Immature natural killer cell (primary cell): ENCODE data around the gene NRROS. TPM values are rescaled to one million over a fixed set of nuclear protein-coding genes. Genes with fewer than 3 reads are reported as not detected.

Experiments used
- DNase-seq, 3 donors: peaks; one replicate each; pipeline ENCODE4 v3.0.0; 2022; ENCODE audit warnings: mixed read lengths in 1 of 3
- H3K27ac Mint-ChIP-seq, 6 donors: one replicate each; pipeline ENCODE4 v1.8.0; 2020; ENCODE audit warnings: mixed read lengths in 6 of 6, mild to moderate bottlenecking in 5 of 6, inconsistent platforms in 4 of 6, moderate library complexity in 3 of 6
- H3K27me3 Mint-ChIP-seq, 3 donors: one replicate each; pipeline ENCODE4 v1.8.0; 2020 to 2021; ENCODE audit warnings: low read depth in 3 of 3, mild to moderate bottlenecking in 3 of 3, mixed read lengths in 3 of 3, moderate library complexity in 3 of 3, inconsistent platforms in 1 of 3
- H3K36me3 Mint-ChIP-seq, 3 donors: one replicate each; pipeline ENCODE4 v1.8.0; 2020; ENCODE audit warnings: mixed read lengths in 3 of 3, inconsistent platforms in 2 of 3, mild to moderate bottlenecking in 2 of 3
- H3K4me1 Mint-ChIP-seq, 2 donors: one replicate each; pipeline ENCODE4 v1.8.0; 2020; ENCODE audit warnings: inconsistent platforms in 2 of 2, mild to moderate bottlenecking in 2 of 2, mixed read lengths in 2 of 2, moderate library complexity in 1 of 2
- H3K4me3 Mint-ChIP-seq, 5 donors: one replicate each; pipeline ENCODE4 v1.8.0; 2020; ENCODE audit warnings: mild to moderate bottlenecking in 5 of 5, mixed read lengths in 5 of 5, inconsistent platforms in 3 of 5, moderate library complexity in 3 of 5
- H3K9me3 Mint-ChIP-seq, 6 donors: one replicate each; pipeline ENCODE4 v1.8.0; 2020; ENCODE audit warnings: mild to moderate bottlenecking in 6 of 6, mixed read lengths in 6 of 6, inconsistent platforms in 4 of 6, moderate library complexity in 3 of 6
- polyA plus RNA-seq, 3 donors: library from polyadenylated mRNA; unstranded; fragments of 300-500 nt; fragmentation: Illumina TruSeq; gene quantifications; one replicate each; pipeline ENCODE4 v1.2.3, GENCODE V29; 2021

NRROS gene
- polyA plus RNA-seq, 3 donors from 2014 or later: 6.3 to 14.1 (median 8.0) TPM

GRCh38 chr3:196689941-196690660 lies 50.6 kb downstream of the NRROS start:
- Mint-ChIP-seq H3K36me3 (peaks cover 0 to 7% (median 0%) of the 10 kb centered on the region in 3 donors), H3K9me3 (no peaks in the 10 kb centered on the region), H3K4me1 (peaks cover 12 to 21% of the 10 kb centered on the region in 2 donors), H3K27me3 (peaks cover 3 to 7% (median 4%) of the 10 kb centered on the region in 3 donors), H3K4me3 (no peak overlapping the region), H3K27ac (no peak overlapping the region)
- no peak for DNase-seq

GRCh38 chr3:196691386-196691785 lies 51.9 kb downstream of the NRROS start:
- no peak for DNase-seq
- H3K4me3 Mint-ChIP-seq: no peak overlapping the region
- no peaks in the 10 kb centered on the region for H3K9me3 Mint-ChIP-seq
- H3K27me3 Mint-ChIP-seq: peaks cover 11 to 20% (median 13%) of the 10 kb centered on the region in 3 donors
- peaks cover 13 to 20% of the 10 kb centered on the region in 2 donors for H3K4me1 Mint-ChIP-seq
- H3K36me3 Mint-ChIP-seq: peaks cover 0 to 7% (median 0%) of the 10 kb centered on the region in 3 donors
- no peak overlapping the region for H3K27ac Mint-ChIP-seq

DNA sequence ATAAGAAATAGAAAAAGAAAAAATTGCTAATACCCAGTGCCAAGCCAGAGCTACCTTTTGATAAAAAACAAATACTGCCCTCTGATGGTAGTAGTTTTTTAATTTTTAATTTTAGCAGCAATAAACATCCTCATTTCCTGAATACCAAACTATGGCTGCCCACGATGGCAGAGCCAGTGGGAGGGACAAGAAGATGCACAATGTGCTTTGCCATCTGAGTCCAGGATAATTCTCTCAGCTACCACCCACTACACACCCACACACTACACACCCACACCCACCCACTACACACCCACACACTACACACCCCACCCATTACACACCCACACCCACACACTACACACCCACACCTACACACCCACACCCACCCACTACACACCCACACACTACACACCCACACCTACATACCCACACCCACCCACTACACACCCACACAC lies 54.7 kb downstream of the NRROS start:
- Mint-ChIP-seq H3K9me3 (no peaks in the 10 kb centered on the region), H3K36me3 (no peaks in the 10 kb centered on the region), H3K4me3 (no peak overlapping the region), H3K27me3 (peaks cover 11 to 18% (median 15%) of the 10 kb centered on the region in 3 donors), H3K27ac (peak overlapping the region in 2 of 6 donors; percentile 29 to 49), H3K4me1 (peaks cover 6 to 17% of the 10 kb centered on the region in 2 donors)
- peak; percentile 53 to 60 (median 58) for DNase-seq

DNA sequence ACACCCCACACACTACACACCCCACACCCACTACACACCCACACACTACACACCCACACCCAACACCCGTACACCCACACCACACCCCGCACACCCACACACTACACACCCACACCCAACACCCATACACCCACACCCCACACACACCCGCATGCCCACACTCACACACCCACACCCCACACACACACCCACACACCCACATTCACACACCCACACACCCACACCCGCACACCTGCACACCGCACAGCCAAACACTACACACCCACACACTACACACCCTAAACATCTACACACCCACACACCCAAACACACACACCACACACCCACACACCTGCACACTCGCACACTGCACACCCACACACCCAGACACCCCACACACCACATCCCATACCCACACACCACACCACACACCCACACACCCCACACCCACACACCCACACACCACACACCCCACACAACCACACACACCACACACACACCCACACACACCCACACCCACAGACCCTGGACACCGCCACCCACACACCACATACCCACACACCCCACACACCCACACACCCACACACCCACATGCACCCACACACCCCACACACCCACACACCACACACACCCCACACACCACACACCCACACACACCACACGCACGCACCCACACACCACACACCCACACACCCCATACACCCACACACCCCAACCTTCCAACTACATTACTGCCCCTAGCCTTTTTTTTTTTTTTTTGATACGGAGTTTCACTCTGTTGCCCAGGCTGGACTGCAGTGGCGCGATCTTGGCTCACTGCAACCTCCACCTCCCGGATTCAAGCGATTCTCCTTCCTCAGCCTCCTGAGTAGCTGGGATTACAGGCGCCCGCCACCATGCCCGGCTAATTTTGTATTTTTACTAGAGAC lies 55.7 kb downstream of the NRROS start:
- Mint-ChIP-seq H3K36me3 (no peaks in the 10 kb centered on the region), H3K4me3 (peak overlapping the region in 2 of 5 donors; percentile 18 to 20), H3K9me3 (no peaks in the 10 kb centered on the region), H3K27me3 (peaks cover 10 to 18% (median 15%) of the 10 kb centered on the region in 3 donors), H3K27ac (peak overlapping the region; percentile 40 to 83 (median 76)), H3K4me1 (peaks cover 6 to 17% of the 10 kb centered on the region in 2 donors)
- DNase-seq: peak; percentile 54 to 62 (median 57)

- no peaks in the 10 kb centered on the region for H3K9me3 Mint-ChIP-seq
Measured at GRCh38 chr3:196695849-196696226, 56.3 kb downstream of the NRROS start.

GRCh38 chr3:196697270-196697669 lies 57.8 kb downstream of the NRROS start:
- Mint-ChIP-seq H3K27ac (no peak overlapping the region), H3K36me3 (no peaks in the 10 kb centered on the region), H3K27me3 (peaks cover 8 to 18% (median 15%) of the 10 kb centered on the region in 3 donors), H3K9me3 (no peaks in the 10 kb centered on the region), H3K4me3 (no peak overlapping the region), H3K4me1 (peaks cover 6 to 17% of the 10 kb centered on the region in 2 donors)
- DNase-seq: no peak

More at GRCh38 chr3:196695849-196696226, 56.3 kb downstream of the NRROS start:
- peak overlapping the region in 5 of 6 donors; percentile 49 to 83 (median 76) for H3K27ac Mint-ChIP-seq
- H3K4me1 Mint-ChIP-seq: peaks cover 6 to 17% of the 10 kb centered on the region in 2 donors
- H3K36me3 Mint-ChIP-seq: no peaks in the 10 kb centered on the region
- no peak for DNase-seq
- H3K27me3 Mint-ChIP-seq: peaks cover 8 to 18% (median 15%) of the 10 kb centered on the region in 3 donors
- peak overlapping the region in 2 of 5 donors; percentile 18 to 22 for H3K4me3 Mint-ChIP-seq

GRCh38 chr3:196699749-196700148 lies 60.3 kb downstream of the NRROS start:
- Mint-ChIP-seq H3K4me1 (peaks cover 6% of the 10 kb centered on the region in 2 donors), H3K9me3 (no peaks in the 10 kb centered on the region), H3K36me3 (peaks cover 0 to 3% (median 0%) of the 10 kb centered on the region in 3 donors), H3K4me3 (no peak overlapping the region), H3K27me3 (peaks cover 8 to 15% (median 11%) of the 10 kb centered on the region in 3 donors), H3K27ac (no peak overlapping the region)
- DNase-seq: no peak

DNA sequence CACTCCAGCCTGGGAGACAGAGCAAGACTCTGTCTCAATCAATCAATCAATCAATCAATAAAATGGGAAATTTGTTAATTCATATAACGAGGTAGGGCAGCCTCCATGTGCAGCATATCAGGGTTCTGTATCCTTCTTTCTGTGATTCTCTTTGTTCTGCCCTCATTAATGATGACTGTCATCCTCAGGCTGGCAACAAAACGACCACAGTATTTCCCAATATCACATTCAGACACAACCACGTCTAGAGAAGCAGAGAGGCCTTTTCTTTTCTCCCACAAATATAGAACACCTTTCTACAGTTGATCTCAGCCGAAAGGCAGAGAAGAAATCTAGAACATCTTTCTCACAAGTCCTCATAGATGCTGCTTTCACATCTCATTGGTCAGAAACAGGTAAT lies 61.3 kb downstream of the NRROS start:
- peaks cover 2 to 5% of the 10 kb centered on the region in 2 donors for H3K4me1 Mint-ChIP-seq
- H3K4me3 Mint-ChIP-seq: no peak overlapping the region

GRCh38 chr3:196706327-196706726 lies 66.8 kb downstream of the NRROS start:
- Mint-ChIP-seq H3K9me3 (no peaks in the 10 kb centered on the region), H3K36me3 (peaks cover 0 to 11% (median 0%) of the 10 kb centered on the region in 3 donors), H3K27me3 (no peaks in the 10 kb centered on the region), H3K4me3 (no peak overlapping the region), H3K27ac (no peak overlapping the region), H3K4me1 (peaks cover 3 to 6% of the 10 kb centered on the region in 2 donors)
- DNase-seq: no peak

More for the DNA sequence above, 61.3 kb downstream of the NRROS start:
- Mint-ChIP-seq H3K9me3 (no peaks in the 10 kb centered on the region), H3K36me3 (peaks cover 0 to 3% (median 0%) of the 10 kb centered on the region in 3 donors), H3K27ac (no peak overlapping the region), H3K27me3 (peaks cover under 1 to 6% (median 5%) of the 10 kb centered on the region in 3 donors)
- no peak for DNase-seq

GRCh38 chr3:196706731-196707130 lies 67.2 kb downstream of the NRROS start:
- Mint-ChIP-seq H3K4me1 (peaks cover 7 to 10% of the 10 kb centered on the region in 2 donors), H3K36me3 (peaks cover 0 to 11% (median 0%) of the 10 kb centered on the region in 3 donors), H3K27ac (no peak overlapping the region), H3K4me3 (no peak overlapping the region), H3K27me3 (peaks cover 3 to 4% (median 3%) of the 10 kb centered on the region in 3 donors), H3K9me3 (no peaks in the 10 kb centered on the region)
- DNase-seq: no peak

DNA sequence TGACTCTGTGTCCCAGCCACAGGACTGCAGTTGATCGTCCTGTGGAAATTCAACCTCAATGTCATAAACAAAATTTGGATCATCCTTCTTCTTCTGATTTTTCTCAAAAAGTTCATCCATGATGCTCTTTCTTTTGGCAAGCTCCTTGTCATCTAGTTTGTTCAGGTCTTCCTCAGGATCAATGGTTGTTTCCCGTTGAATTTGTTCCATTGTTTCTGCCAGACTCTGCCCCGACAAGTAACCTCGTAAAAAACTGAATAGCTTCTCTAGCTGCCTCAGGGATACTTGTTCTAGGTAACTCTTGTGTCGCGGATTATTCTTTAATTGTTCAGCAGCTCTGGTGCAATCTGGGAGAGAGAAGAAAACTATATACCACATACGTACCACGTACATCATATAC lies 68.1 kb downstream of the NRROS start:
- no peak for DNase-seq
- Mint-ChIP-seq H3K27ac (peak overlapping the region in 2 of 6 donors; percentile 22 to 35), H3K4me1 (peaks cover 8 to 12% of the 10 kb centered on the region in 2 donors), H3K4me3 (no peak overlapping the region), H3K9me3 (no peaks in the 10 kb centered on the region), H3K36me3 (peaks cover 0 to 11% (median 0%) of the 10 kb centered on the region in 3 donors), H3K27me3 (peaks cover 6 to 7% (median 6%) of the 10 kb centered on the region in 3 donors)

GRCh38 chr3:196708467-196708866 lies 69.0 kb downstream of the NRROS start:
- no peak overlapping the region for H3K4me3 Mint-ChIP-seq
- H3K27me3 Mint-ChIP-seq: peaks cover 7 to 14% (median 13%) of the 10 kb centered on the region in 3 donors
- no peak overlapping the region for H3K27ac Mint-ChIP-seq

More at GRCh38 chr3:196708467-196708866, 69.0 kb downstream of the NRROS start:
- no peak for DNase-seq
- Mint-ChIP-seq H3K36me3 (peaks cover 0 to 8% (median 0%) of the 10 kb centered on the region in 3 donors), H3K9me3 (no peaks in the 10 kb centered on the region), H3K4me1 (peaks cover 17 to 20% of the 10 kb centered on the region in 2 donors)
